HEK293 (cell line): ENCODE results near the gene YARS2.

ENCODE experiments used
- CTCF ChIA-PET: fragments of 350-600 bp; formaldehyde crosslinking; extraction: SDS; loops from one replicate; lab custom pipeline; 2021; ENCODE audit warnings: antibody characterized with exemption; lab: Yijun Ruan, JAX
- POLR2A ChIA-PET: fragments of 300-600 bp; formaldehyde crosslinking; extraction: SDS; loops from one replicate; lab custom pipeline; 2020; ENCODE audit warnings: antibody characterized with exemption, inconsistent platforms; lab: Yijun Ruan, JAX
- H3K27ac ChIP-seq: fragments of 200-500 bp; sonication (Bioruptor generic); 2 replicates; pipeline ENCODE4 v1.5.1; 2014; ENCODE audit warnings: low read depth, low read length, control low read depth, inconsistent platforms; ENCODE audit errors: extremely low read depth
- H3K36me3 ChIP-seq, 2 experiments: fragments of 200-500 bp in 1 of 2; sonication (Bioruptor generic) in 1 of 2; 1 replicate in 1 of 2; 2 replicates in 1 of 2; pipeline ENCODE4 v1.5.1; 2014 to 2017; ENCODE audit warnings: inconsistent platforms in 2 of 2, low read length in 2 of 2; ENCODE audit not compliant: control insufficient read depth in 2 of 2, insufficient read depth in 1 of 2
- H3K4me1 ChIP-seq: fragments of 200-500 bp; sonication (Bioruptor generic); 2 replicates; pipeline ENCODE4 v1.5.1; 2014; ENCODE audit warnings: mild to moderate bottlenecking, low read length, inconsistent platforms; ENCODE audit not compliant: control insufficient read depth, insufficient read depth
- H3K4me3 ChIP-seq: 2 replicates; pipeline ENCODE4 v1.5.1; 2011; ENCODE audit warnings: low read depth, mild to moderate bottlenecking, control low read depth, low read length, moderate library complexity
- H3K9me3 ChIP-seq: fragments of 200-500 bp; sonication (Bioruptor generic); 2 replicates; pipeline ENCODE4 v1.5.1; 2014; ENCODE audit warnings: low read depth, low read length, inconsistent platforms; ENCODE audit not compliant: control insufficient read depth, insufficient read depth
- MYNN ChIP-seq: fragments of 450-650 bp; formaldehyde crosslinking; IDR thresholded peaks from 2 replicates; pipeline ENCODE4 v1.5.1; 2016; ENCODE audit warnings: missing biosample characterization, missing genetic modification characterization, borderline replicate concordance
- SP2 ChIP-seq: fragments of 450-650 bp; formaldehyde crosslinking; IDR thresholded peaks from 2 replicates; pipeline ENCODE4 v1.5.1; 2016; ENCODE audit warnings: missing biosample characterization, missing genetic modification characterization
- ZEB2 ChIP-seq: fragments of 450-650 bp; formaldehyde crosslinking; IDR thresholded peaks from 2 replicates; pipeline ENCODE4 v1.5.1; 2016; ENCODE audit warnings: missing biosample characterization, missing genetic modification characterization
- ZIC2 ChIP-seq: fragments of 450-650 bp; formaldehyde crosslinking; IDR thresholded peaks from 2 replicates; pipeline ENCODE4 v1.5.1; 2016; ENCODE audit warnings: missing biosample characterization, missing genetic modification characterization
- ZNF248 ChIP-seq: fragments of 450-650 bp; formaldehyde crosslinking; IDR thresholded peaks from 2 replicates; pipeline ENCODE4 v1.5.1; 2017; ENCODE audit warnings: missing biosample characterization, missing genetic modification characterization
- ZNF26 ChIP-seq: fragments of 450-650 bp; formaldehyde crosslinking; IDR thresholded peaks from 2 replicates; pipeline ENCODE4 v1.5.1; 2016; ENCODE audit warnings: missing biosample characterization, missing genetic modification characterization
- ZNF335 ChIP-seq: fragments of 450-650 bp; formaldehyde crosslinking; conservative IDR thresholded peaks from 2 replicates; pipeline ENCODE4 v1.5.1; 2016; ENCODE audit warnings: missing biosample characterization, missing genetic modification characterization
- ZNF394 ChIP-seq: fragments of 450-650 bp; formaldehyde crosslinking; IDR thresholded peaks from 2 replicates; pipeline ENCODE4 v1.5.1; 2016; ENCODE audit warnings: missing biosample characterization, missing genetic modification characterization, mild to moderate bottlenecking, moderate library complexity, borderline replicate concordance
- ZNF398 ChIP-seq: fragments of 450-650 bp; formaldehyde crosslinking; IDR thresholded peaks from 2 replicates; pipeline ENCODE4 v1.5.1; 2017; ENCODE audit warnings: missing biosample characterization, missing genetic modification characterization
- ZNF416 ChIP-seq: fragments of 450-650 bp; formaldehyde crosslinking; IDR thresholded peaks from 2 replicates; pipeline ENCODE4 v1.5.1; 2016; ENCODE audit warnings: missing biosample characterization, missing genetic modification characterization
- ZNF510 ChIP-seq: fragments of 450-650 bp; formaldehyde crosslinking; IDR thresholded peaks from 2 replicates; pipeline ENCODE4 v1.5.1; 2018; ENCODE audit warnings: mild to moderate bottlenecking, missing genetic modification characterization, missing biosample characterization; ENCODE audit not compliant: insufficient replicate concordance
- ZNF549 ChIP-seq: fragments of 450-650 bp; IDR thresholded peaks from 2 replicates; pipeline ENCODE4 v1.5.1; 2018; ENCODE audit warnings: missing biosample characterization, missing genetic modification characterization, mild to moderate bottlenecking, inconsistent platforms, moderate library complexity
- ZNF639 ChIP-seq: fragments of 450-650 bp; formaldehyde crosslinking; IDR thresholded peaks from 2 replicates; pipeline ENCODE4 v1.5.1; 2016; ENCODE audit warnings: missing biosample characterization, missing genetic modification characterization
- TF ChIP-seq, protein P1 (sequence below): fragments of 450-650 bp; formaldehyde crosslinking; IDR thresholded peaks from 2 replicates; pipeline ENCODE4 v1.5.1; 2016; ENCODE audit warnings: missing biosample characterization, missing genetic modification characterization, borderline replicate concordance
- TF ChIP-seq, protein P2 (sequence below): fragments of 450-650 bp; formaldehyde crosslinking; IDR thresholded peaks from 2 replicates; pipeline ENCODE4 v1.5.1; 2016; ENCODE audit warnings: missing biosample characterization, missing genetic modification characterization

Gene YARS2

GRCh38 chr12:32753605-32754004 is 2.1 kb downstream of the YARS2 start (continued):
- TF ChIP-seq, protein P1, sequence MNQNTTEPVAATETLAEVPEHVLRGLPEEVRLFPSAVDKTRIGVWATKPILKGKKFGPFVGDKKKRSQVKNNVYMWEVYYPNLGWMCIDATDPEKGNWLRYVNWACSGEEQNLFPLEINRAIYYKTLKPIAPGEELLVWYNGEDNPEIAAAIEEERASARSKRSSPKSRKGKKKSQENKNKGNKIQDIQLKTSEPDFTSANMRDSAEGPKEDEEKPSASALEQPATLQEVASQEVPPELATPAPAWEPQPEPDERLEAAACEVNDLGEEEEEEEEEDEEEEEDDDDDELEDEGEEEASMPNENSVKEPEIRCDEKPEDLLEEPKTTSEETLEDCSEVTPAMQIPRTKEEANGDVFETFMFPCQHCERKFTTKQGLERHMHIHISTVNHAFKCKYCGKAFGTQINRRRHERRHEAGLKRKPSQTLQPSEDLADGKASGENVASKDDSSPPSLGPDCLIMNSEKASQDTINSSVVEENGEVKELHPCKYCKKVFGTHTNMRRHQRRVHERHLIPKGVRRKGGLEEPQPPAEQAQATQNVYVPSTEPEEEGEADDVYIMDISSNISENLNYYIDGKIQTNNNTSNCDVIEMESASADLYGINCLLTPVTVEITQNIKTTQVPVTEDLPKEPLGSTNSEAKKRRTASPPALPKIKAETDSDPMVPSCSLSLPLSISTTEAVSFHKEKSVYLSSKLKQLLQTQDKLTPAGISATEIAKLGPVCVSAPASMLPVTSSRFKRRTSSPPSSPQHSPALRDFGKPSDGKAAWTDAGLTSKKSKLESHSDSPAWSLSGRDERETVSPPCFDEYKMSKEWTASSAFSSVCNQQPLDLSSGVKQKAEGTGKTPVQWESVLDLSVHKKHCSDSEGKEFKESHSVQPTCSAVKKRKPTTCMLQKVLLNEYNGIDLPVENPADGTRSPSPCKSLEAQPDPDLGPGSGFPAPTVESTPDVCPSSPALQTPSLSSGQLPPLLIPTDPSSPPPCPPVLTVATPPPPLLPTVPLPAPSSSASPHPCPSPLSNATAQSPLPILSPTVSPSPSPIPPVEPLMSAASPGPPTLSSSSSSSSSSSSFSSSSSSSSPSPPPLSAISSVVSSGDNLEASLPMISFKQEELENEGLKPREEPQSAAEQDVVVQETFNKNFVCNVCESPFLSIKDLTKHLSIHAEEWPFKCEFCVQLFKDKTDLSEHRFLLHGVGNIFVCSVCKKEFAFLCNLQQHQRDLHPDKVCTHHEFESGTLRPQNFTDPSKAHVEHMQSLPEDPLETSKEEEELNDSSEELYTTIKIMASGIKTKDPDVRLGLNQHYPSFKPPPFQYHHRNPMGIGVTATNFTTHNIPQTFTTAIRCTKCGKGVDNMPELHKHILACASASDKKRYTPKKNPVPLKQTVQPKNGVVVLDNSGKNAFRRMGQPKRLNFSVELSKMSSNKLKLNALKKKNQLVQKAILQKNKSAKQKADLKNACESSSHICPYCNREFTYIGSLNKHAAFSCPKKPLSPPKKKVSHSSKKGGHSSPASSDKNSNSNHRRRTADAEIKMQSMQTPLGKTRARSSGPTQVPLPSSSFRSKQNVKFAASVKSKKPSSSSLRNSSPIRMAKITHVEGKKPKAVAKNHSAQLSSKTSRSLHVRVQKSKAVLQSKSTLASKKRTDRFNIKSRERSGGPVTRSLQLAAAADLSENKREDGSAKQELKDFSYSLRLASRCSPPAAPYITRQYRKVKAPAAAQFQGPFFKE (tag by site-specific recombination): no peak
- no peak for TF ChIP-seq ZNF394 (tag by site-specific recombination)
- TF ChIP-seq ZEB2 (tag by site-specific recombination): no peak
- no peak for TF ChIP-seq ZNF639 (tag by site-specific recombination)
- no peak for TF ChIP-seq ZNF416 (tag by site-specific recombination)
- TF ChIP-seq, protein P2, sequence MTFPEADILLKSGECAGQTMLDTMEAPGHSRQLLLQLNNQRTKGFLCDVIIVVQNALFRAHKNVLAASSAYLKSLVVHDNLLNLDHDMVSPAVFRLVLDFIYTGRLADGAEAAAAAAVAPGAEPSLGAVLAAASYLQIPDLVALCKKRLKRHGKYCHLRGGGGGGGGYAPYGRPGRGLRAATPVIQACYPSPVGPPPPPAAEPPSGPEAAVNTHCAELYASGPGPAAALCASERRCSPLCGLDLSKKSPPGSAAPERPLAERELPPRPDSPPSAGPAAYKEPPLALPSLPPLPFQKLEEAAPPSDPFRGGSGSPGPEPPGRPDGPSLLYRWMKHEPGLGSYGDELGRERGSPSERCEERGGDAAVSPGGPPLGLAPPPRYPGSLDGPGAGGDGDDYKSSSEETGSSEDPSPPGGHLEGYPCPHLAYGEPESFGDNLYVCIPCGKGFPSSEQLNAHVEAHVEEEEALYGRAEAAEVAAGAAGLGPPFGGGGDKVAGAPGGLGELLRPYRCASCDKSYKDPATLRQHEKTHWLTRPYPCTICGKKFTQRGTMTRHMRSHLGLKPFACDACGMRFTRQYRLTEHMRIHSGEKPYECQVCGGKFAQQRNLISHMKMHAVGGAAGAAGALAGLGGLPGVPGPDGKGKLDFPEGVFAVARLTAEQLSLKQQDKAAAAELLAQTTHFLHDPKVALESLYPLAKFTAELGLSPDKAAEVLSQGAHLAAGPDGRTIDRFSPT (tag by site-specific recombination): no peak
- TF ChIP-seq ZNF248 (tag by site-specific recombination): no peak
- no peak for TF ChIP-seq ZNF510 (tag by site-specific recombination)
- TF ChIP-seq MYNN (tag by site-specific recombination): no peak

GRCh38 chr12:32743264-32743663 is 12.4 kb downstream of the YARS2 start:
- Histone ChIP-seq H3K9me3 (no peaks in the 10 kb centered on the region), H3K4me1 (no peaks in the 10 kb centered on the region), H3K4me3 (no peak overlapping the region), H3K36me3 (peaks cover 78 to 97% of the 10 kb centered on the region in 2 experiments), H3K27ac (no peak overlapping the region)
- no peak for TF ChIP-seq ZNF549 (tag by site-specific recombination)
- TF ChIP-seq ZIC2 (tag by site-specific recombination): no peak
- TF ChIP-seq ZNF398: no peak
- TF ChIP-seq SP2: no peak
- TF ChIP-seq ZNF335 (tag by site-specific recombination): no peak
- TF ChIP-seq ZNF26 (tag by site-specific recombination): no peak
- POLR2A ChIA-PET: no interaction called here
- CTCF ChIA-PET: no interaction called here
